ENCODE results near the gene ACSL1. TPM values are rescaled to one million over a fixed set of nuclear protein-coding genes. Genes with fewer than 3 reads are reported as not detected.

The ACSL1 gene
- total RNA-seq, 1 experiment from 2014 or later, result 3.5 TPM

DNA sequence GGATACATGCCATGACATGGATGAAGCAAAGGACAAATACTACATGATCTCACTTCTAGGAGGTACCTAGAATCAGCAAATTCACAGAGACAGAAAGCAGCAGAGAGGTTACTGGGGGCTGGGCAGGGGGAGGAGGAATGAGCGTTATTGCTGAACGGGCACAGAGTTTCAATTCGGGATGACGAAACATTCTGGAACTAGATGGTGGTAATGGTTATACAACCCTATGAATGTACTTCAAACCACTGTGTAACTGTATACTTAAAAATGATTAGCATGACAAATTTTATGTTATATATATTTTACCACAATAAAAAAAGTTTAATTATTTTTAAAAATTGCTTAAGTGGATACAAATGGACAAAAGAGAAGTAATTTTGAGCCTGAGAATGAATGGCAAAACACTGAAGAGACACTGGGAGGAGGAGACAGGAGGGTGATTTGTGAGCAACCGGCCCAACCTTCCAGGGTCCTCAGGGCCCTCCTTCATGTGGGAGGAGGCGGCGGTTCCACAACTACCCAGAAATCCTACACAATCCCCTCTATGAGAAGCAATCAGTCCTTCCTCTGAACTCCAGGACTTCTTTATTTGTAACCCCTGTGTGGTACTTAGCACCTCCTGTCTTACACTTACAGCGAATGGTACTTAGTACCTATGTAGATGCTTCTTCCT is 14.1 kb downstream of the ACSL1 start:
- no peak for TF ChIP-seq CTCF (conservative IDR thresholded peaks at IDR 0.05)
- Mint-ChIP-seq H3K9me3 (no peaks in the 10 kb centered on the region), H3K27ac (no peak overlapping the region), H3K27me3 (ENCODE audit: low read depth) (peaks cover 24% of the 10 kb centered on the region), H3K4me1 (peaks cover 30 to 33% of the 10 kb centered on the region in 2 experiments), H3K36me3 (ENCODE audit: insufficient read depth in 1 of 3, low read depth in 3 of 3) (no peaks in the 10 kb centered on the region), H3K4me3 (no peak overlapping the region)
- Histone ChIP-seq H3K14ac (ENCODE audit: insufficient read depth, low read length) (no peak overlapping the region), H2BK120ac (ENCODE audit: low read depth, low read length, poor library complexity, severe bottlenecking) (no peak overlapping the region), H4K8ac (replicated peaks; ENCODE audit: insufficient read length, low read depth, low read length) (no peak overlapping the region), H2BK15ac (ENCODE audit: low read depth, low read length) (no peak overlapping the region), H3K23me2 (ENCODE audit: insufficient read length, low read depth, low read length, poor library complexity, severe bottlenecking) (no peaks in the 10 kb centered on the region), H3K79me2 (ENCODE audit: insufficient read depth, low read length) (no peaks in the 10 kb centered on the region; the same call in 1 of the 2 replicates), H3K9ac (ENCODE audit: extremely low read depth, insufficient read length, low read length) (no peak overlapping the region), H3K4me2 (ENCODE audit: insufficient read depth, insufficient read length, low read length) (no peak overlapping the region), H3T11ph (ENCODE audit: low read length) (no peak overlapping the region), H3K27me3 (ENCODE audit: insufficient read depth, low read length) (no peaks in the 10 kb centered on the region), H4K20me1 (ENCODE audit: control insufficient read depth, insufficient read depth, insufficient read length) (no peaks in the 10 kb centered on the region), H3K4me1 (ENCODE audit: insufficient read depth, low read length) (no peaks in the 10 kb centered on the region), H3K79me1 (ENCODE audit: insufficient read depth, low read depth, low read length, poor library complexity, severe bottlenecking) (no peaks in the 10 kb centered on the region), H4K5ac (ENCODE audit: insufficient read length, low read depth, low read length) (no peak overlapping the region), H3K18ac (ENCODE audit: insufficient read length, low read depth, low read length) (no peak overlapping the region), H3K9me3 (ENCODE audit: control insufficient read depth, low read depth, low read length) (no peaks in the 10 kb centered on the region), H4K91ac (ENCODE audit: insufficient read length, low read depth, low read length) (no peak overlapping the region), H2BK5ac (ENCODE audit: insufficient read length, low read length) (no peak overlapping the region), H3K56ac (ENCODE audit: insufficient read length, low read depth, low read length) (no peak overlapping the region), H2AK5ac (ENCODE audit: insufficient read length, low read length) (no peak overlapping the region), H2BK20ac (ENCODE audit: low read depth, low read length, poor library complexity, severe bottlenecking) (no peak overlapping the region), H2BK12ac (ENCODE audit: insufficient read length, low read depth, low read length) (no peak overlapping the region), H3K27ac (ENCODE audit: insufficient read length, low read depth, low read length) (no peak overlapping the region), H2AFZ (ENCODE audit: low read length) (no peak overlapping the region), H3K4ac (ENCODE audit: low read depth, low read length) (no peak overlapping the region), H3K23ac (ENCODE audit: insufficient read length, low read depth, low read length) (no peak overlapping the region)
- no peak for DNase-seq
- WGBS (ENCODE audit: extremely low coverage, insufficient read length, low lambda C conversion rate), result no CpG with 5 or more reads among the region's 8 CpGs
